SH-SY5Y (cell line): Measurements from ENCODE around the gene OTOG.

Experiments
- GATA2 ChIP-seq: IDR thresholded peaks from 2 replicates; pipeline ENCODE4 v1.6.1; 2011; ENCODE audit warnings: mild to moderate bottlenecking, low read depth, low read length
- GATA3 ChIP-seq: IDR thresholded peaks from 2 replicates; pipeline ENCODE4 v1.6.1; 2011; ENCODE audit warnings: low read depth, mild to moderate bottlenecking, low read length, moderate library complexity

OTOG gene

GRCh38 chr11:17513853-17514252, 33.2 kb upstream of the OTOG start:
- TF ChIP-seq GATA2 (no peak), GATA3 (no peak)

DNA sequence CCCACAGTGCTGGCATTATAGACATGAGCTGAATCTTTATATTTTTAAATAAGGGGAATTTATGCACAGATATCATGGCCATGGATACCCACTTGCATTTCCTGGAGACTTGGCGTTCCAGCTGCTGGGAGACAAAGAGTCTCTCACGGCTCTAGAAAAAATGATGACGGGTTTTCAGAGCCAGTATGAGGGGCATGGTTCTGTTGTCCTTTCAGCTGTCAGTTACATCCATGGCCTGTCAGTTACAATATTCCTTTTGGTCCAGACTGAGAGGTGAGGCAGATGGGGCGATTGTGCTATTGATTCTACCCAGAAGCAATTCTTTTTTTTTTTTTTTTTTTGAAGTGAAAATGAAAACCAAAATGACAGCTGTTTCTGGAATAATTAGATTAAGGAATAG, 32.6 kb upstream of the OTOG start:
- TF ChIP-seq GATA2, result 0 out of 2 replicates have a peak, but pooled peaks have one; percentile 34
- no peak for TF ChIP-seq GATA3

GRCh38 chr11:17515443-17516176, 31.4 kb upstream of the OTOG start:
- peak; percentile 85; the same call in 1 of the 2 replicates for TF ChIP-seq GATA3
- peak; percentile 92 for TF ChIP-seq GATA2

GRCh38 chr11:17516551-17517150, 30.4 kb upstream of the OTOG start:
- TF ChIP-seq GATA2, result no peak
- TF ChIP-seq GATA3, result no peak

- TF ChIP-seq GATA3, result no peak
- TF ChIP-seq GATA2, result no peak
Observed at GRCh38 chr11:17517186-17517585, 29.9 kb upstream of the OTOG start.

GRCh38 chr11:17518366-17518765, 28.7 kb upstream of the OTOG start:
- TF ChIP-seq GATA2, result no peak

DNA sequence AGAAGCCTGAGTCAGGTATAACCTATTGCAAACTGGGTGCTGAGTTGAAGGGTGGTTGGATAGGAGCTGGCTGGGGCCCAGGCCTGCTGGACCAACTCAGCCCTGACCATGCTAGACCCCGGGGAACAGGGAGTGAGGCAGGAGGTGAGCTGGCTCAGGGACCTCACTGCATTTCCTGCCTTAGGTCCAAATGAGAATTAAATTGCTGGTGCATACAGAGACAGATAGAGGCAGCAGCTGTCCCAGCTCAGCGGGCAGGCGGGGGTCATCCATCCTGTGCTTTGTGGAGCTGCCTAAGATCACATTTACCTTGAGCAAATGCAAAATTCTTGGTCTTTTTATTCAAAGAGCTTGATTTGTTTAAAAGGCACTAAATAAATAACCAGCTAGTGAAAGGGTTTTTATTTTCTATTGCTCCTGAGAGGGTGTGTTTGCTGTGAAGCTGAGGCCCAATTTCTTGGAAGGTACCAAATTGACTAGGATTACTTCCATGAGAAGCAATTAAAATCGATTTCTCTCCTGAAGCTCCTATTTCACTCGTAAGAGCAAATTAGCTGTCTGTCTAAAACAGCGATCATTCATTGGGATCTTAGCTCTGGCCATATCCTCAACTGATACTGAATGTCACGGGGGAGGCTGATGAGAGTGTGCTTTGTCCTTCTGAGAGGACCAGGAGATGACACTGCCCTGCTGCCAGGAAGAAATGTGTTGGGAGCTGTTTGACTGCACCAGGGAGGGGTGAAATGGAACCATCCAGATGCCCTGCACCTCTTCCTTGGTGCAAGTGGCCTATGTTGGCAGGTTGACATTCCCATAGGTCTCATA, 27.8 kb upstream of the OTOG start:
- TF ChIP-seq GATA2 (no peak), GATA3 (no peak)

GRCh38 chr11:17521106-17521900, 25.8 kb upstream of the OTOG start:
- TF ChIP-seq GATA2 (no peak), GATA3 (no peak)

- TF ChIP-seq GATA2 (no peak), GATA3 (no peak)
Observed at GRCh38 chr11:17522655-17523054, 24.4 kb upstream of the OTOG start.

DNA sequence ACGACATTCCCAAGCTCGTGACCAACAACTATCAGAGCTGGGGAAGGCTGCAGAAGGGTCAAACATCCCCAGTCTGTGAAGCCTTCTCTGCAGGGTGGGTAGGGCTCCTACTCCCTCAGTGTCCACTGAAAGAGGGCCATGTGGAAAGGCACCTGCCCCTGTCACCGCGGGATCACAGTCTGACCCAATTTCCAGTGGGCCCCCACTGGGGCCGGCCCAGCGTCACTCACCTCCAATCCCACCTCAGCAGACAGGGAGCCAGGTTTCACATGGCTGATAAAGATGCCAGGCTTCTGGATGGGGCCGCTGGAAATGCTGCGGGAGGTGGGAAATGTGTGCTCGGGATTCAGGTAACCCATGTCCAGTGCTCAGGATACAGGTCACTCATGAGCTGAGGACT, 22.8 kb upstream of the OTOG start:
- TF ChIP-seq GATA3 (no peak), GATA2 (no peak)

GRCh38 chr11:17525570-17525969, 21.5 kb upstream of the OTOG start:
- no peak for TF ChIP-seq GATA2
- TF ChIP-seq GATA3, result no peak

- TF ChIP-seq GATA2 (no peak), GATA3 (no peak)
Observed at GRCh38 chr11:17526326-17526725, 20.7 kb upstream of the OTOG start.

- no peak for TF ChIP-seq GATA3
- TF ChIP-seq GATA2, result no peak
Observed at GRCh38 chr11:17526931-17527627, 20.0 kb upstream of the OTOG start.
